Stimulated activated effector memory CD8-positive, alpha-beta T cell treated with anti-CD3 and anti-CD28 coated beads, Interleukin-12 subunit alpha, Interleukin-12 subunit beta, amount 100 ng/mL, for 72 hours (primary cell): ENCODE results near the gene TMEM185B.
A peak's percentile ranks its signal among the peaks of the same experiment; 100 is the strongest.

ENCODE experiments used
- ATAC-seq: fragments of 150-1000 bp; cut with Tn5 transposase; 2 replicates; pipeline ENCODE4 v1.10.0; 2021
- DNase-seq, 2 donors: peaks; one replicate each; pipeline ENCODE4 v3.0.0; 2021 to 2022; ENCODE audit warnings: low spot score in 2 of 2
- H3K27ac Mint-ChIP-seq: one replicate; pipeline ENCODE4 v1.8.0; 2022; ENCODE audit warnings: mild to moderate bottlenecking, mixed read lengths
- H3K36me3 Mint-ChIP-seq: one replicate; pipeline ENCODE4 v1.8.0; 2022; ENCODE audit warnings: mild to moderate bottlenecking, mixed read lengths
- H3K4me1 Mint-ChIP-seq: one replicate; pipeline ENCODE4 v1.8.0; 2022; ENCODE audit warnings: mixed read lengths
- H3K4me3 Mint-ChIP-seq: one replicate; pipeline ENCODE4 v1.8.0; 2022; ENCODE audit warnings: mild to moderate bottlenecking, mixed read lengths
- H3K9me3 Mint-ChIP-seq: one replicate; pipeline ENCODE4 v1.8.0; 2022; ENCODE audit warnings: mixed read lengths

Gene TMEM185B

DNA sequence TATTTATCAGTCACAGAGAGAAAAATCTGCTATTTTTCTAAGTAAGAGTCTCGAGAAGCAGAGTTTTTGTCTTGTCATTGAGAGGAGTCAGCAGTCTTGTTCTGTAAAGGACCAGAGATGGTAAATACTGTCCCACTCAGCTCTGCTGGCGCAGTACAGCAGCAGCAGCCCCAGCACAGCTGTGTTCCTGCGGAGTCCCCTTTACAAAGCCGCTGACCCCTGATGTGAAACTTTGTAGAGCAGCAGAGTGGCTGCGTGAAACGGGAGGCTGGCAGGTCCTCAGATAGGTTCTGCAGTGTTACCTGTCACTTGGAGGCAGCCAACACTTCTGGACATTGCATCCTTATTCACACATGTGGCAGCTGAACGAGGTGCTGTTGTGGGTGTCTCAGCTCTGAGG is 45.2 kb downstream of the TMEM185B start:
- peaks cover 9% of the 10 kb centered on the region for H3K36me3 Mint-ChIP-seq
- ATAC-seq (no peak), DNase-seq (no peak)
- peak overlapping the region; percentile 95 for H3K27ac Mint-ChIP-seq
- H3K4me1 Mint-ChIP-seq = peaks cover 35% of the 10 kb centered on the region
- H3K9me3 Mint-ChIP-seq = no peaks in the 10 kb centered on the region
- peak overlapping the region; percentile 87 for H3K4me3 Mint-ChIP-seq

- Mint-ChIP-seq H3K9me3 (no peaks in the 10 kb centered on the region), H3K27ac (peak overlapping the region; percentile 95), H3K4me1 (peaks cover 29% of the 10 kb centered on the region), H3K4me3 (peak overlapping the region; percentile 87), H3K36me3 (peaks cover 10% of the 10 kb centered on the region)
- peak; percentile 95 for ATAC-seq
- peak; percentile 58 to 89 for DNase-seq
Observed at GRCh38 chr2:120177001-120177621, 46.1 kb downstream of the TMEM185B start.

GRCh38 chr2:120176526-120176925 is 46.7 kb downstream of the TMEM185B start:
- H3K4me1 Mint-ChIP-seq = peaks cover 23% of the 10 kb centered on the region
- DNase-seq (no peak), ATAC-seq (no peak)
- no peaks in the 10 kb centered on the region for H3K9me3 Mint-ChIP-seq
- H3K36me3 Mint-ChIP-seq = peaks cover 10% of the 10 kb centered on the region
- H3K27ac Mint-ChIP-seq = peak overlapping the region; percentile 95
- peak overlapping the region; percentile 87 for H3K4me3 Mint-ChIP-seq

- Mint-ChIP-seq H3K4me1 (peaks cover 20% of the 10 kb centered on the region), H3K27ac (no peak overlapping the region), H3K36me3 (peaks cover 10% of the 10 kb centered on the region), H3K4me3 (no peak overlapping the region), H3K9me3 (no peaks in the 10 kb centered on the region)
- ATAC-seq (no peak), DNase-seq (no peak)
Observed at GRCh38 chr2:120174963-120175581, 48.1 kb downstream of the TMEM185B start.
